Fibroblast of lung (primary cell): ENCODE measurements around the gene LRG1.

Experiments
- CTCF ChIP-seq, 2 donors: IDR thresholded peaks in 1 of 2; conservative IDR thresholded peaks in 1 of 2; 1 replicate in 1 of 2; 2 replicates in 1 of 2; pipeline ENCODE4 v1.5.1; 2011 to 2012; ENCODE audit warnings: low read length in 2 of 2, control low read depth in 1 of 2, inconsistent platforms in 1 of 2, low read depth in 1 of 2, mild to moderate bottlenecking in 1 of 2
- EZH2 ChIP-seq: IDR thresholded peaks from 2 replicates; pipeline ENCODE4 v1.5.1; 2012; ENCODE audit warnings: low read length, control low read depth, mild to moderate bottlenecking; ENCODE audit errors: missing control alignments

GRCh38 chr19:4523306-4524110, 16.3 kb downstream of the LRG1 start:
- TF ChIP-seq CTCF (conservative IDR thresholded peaks at IDR 0.05 in 1 of 2, IDR thresholded peaks at IDR 0.05 in 1 of 2; ENCODE audit: low read depth in 1 of 2, low read length in 2 of 2) (peak; percentile 46 to 82), EZH2 (no peak)
